ENCODE measurements around the gene MFAP2. TPM values are rescaled to one million over a fixed set of nuclear protein-coding genes. Genes with fewer than 3 reads are reported as not detected.

The MFAP2 gene
- total RNA-seq, 1 donor from 2014 or later: 260 TPM

DNA sequence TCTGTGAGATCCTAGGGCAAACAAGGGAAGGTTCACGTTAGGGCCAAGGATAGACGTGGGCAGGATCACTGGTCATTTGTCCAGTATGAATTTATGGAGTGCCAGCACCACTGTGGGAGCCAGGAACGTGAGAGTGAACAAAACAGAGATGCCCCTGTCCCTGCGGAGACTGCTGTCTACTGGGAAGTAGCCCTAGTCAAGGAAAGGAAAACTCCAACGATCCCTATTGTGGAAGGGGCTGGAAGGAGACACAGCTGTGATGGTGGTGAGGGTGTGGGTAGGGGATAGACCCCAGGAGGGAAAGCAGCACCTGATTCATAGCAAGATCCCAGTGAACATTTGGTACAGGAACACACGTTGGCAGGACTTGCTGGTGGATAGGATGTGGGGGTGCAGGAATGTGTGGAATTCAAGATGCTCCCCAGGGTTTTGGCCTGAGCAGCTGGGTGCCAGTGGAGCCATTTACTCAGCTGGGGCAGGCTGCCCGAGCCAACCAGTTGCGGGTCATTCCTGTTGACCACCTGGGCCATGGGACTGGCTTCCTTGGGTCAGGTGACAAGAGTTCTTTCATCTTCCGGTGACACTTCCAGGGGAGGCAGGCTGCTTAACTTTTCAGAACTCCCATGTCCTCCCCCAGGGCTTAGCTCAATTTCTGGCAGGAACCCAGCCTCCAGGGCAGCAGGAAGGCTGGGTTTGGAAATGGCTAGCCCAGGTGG lies 32.5 kb upstream of the MFAP2 start:
- H3K27me3 Mint-ChIP-seq (ENCODE audit: low read depth): no peaks in the 10 kb centered on the region
- H3K4me1 Mint-ChIP-seq (ENCODE audit: low read depth): peaks cover 62% of the 10 kb centered on the region
- H3K9me3 Mint-ChIP-seq (ENCODE audit: low read depth): no peaks in the 10 kb centered on the region
- TF ChIP-seq, protein P1, sequence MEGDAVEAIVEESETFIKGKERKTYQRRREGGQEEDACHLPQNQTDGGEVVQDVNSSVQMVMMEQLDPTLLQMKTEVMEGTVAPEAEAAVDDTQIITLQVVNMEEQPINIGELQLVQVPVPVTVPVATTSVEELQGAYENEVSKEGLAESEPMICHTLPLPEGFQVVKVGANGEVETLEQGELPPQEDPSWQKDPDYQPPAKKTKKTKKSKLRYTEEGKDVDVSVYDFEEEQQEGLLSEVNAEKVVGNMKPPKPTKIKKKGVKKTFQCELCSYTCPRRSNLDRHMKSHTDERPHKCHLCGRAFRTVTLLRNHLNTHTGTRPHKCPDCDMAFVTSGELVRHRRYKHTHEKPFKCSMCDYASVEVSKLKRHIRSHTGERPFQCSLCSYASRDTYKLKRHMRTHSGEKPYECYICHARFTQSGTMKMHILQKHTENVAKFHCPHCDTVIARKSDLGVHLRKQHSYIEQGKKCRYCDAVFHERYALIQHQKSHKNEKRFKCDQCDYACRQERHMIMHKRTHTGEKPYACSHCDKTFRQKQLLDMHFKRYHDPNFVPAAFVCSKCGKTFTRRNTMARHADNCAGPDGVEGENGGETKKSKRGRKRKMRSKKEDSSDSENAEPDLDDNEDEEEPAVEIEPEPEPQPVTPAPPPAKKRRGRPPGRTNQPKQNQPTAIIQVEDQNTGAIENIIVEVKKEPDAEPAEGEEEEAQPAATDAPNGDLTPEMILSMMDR (IDR thresholded peaks at IDR 0.05): no peak
- no peak overlapping the region for H3K4me3 Mint-ChIP-seq (ENCODE audit: unreplicated experiment)
- H3K27ac Mint-ChIP-seq (ENCODE audit: unreplicated experiment): peak overlapping the region; percentile 81
- DNase-seq (ENCODE audit: low spot score): peak; percentile 65
- peaks cover 1% of the 10 kb centered on the region for H3K36me3 Mint-ChIP-seq (ENCODE audit: low read depth)

DNA sequence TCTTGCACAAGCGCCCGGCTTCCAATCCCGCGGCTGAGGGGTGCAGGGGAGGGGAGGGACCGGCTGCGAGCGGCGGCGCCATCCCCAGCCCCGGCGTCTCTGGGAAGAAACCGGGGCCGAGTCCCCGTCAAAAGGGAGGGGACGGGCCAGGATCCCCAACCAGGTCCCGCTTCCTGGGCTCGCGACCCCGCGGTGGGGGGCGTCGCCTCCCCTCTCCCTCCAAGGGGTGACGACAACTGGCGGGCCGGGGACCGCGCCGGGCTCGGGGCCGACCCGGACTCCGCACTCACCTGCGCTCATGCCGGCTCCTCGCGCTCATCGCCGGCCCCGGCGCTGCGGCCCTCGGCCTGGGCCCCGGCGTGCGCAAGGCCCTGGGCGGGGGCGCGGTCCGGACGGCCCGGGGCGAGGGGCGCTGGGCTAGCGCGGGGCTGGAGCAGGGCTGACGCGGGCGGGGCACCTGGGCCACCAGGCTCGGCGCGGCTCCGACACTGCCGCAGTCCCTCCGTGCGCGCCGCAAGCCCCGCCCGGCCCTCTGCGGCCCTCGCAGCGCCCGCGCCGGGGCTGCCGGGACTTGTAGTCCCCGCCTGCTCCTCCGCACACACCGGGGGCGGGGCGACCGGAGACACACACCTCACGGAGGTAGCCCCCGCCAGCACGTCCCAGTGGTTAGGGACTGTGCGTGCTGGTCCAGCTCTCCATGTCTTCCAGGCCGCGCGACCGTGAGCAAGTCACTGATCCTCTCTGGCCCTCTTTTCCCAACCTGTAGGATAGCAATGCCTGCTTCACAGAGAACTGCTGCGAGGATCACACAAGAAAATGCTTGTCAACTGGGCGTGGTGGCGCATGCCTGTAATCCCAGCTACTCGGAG lies 31.3 kb upstream of the MFAP2 start, which contains the start of gene ATP13A2:
TSS of gene ATP13A2 (minus strand) at position 490 of the 869 bp plus-strand sequence. CDS start at position 300, 190 bp downstream.
- DNase-seq (ENCODE audit: low spot score): peak; percentile 91
- H3K4me3 Mint-ChIP-seq (ENCODE audit: unreplicated experiment): peak within 1 kb of the TSS; percentile 77
- TF ChIP-seq, protein P1 (IDR thresholded peaks at IDR 0.05): no peak
- no peaks in the 10 kb centered on the region for H3K27me3 Mint-ChIP-seq (ENCODE audit: low read depth)
- no peaks in the 10 kb centered on the region for H3K36me3 Mint-ChIP-seq (ENCODE audit: low read depth)
- peak within 1 kb of the TSS; percentile 81 for H3K27ac Mint-ChIP-seq (ENCODE audit: unreplicated experiment)
- no peaks in the 10 kb centered on the region for H3K9me3 Mint-ChIP-seq (ENCODE audit: low read depth)
- H3K4me1 Mint-ChIP-seq (ENCODE audit: low read depth): peaks cover 62% of the 10 kb centered on the region

DNA sequence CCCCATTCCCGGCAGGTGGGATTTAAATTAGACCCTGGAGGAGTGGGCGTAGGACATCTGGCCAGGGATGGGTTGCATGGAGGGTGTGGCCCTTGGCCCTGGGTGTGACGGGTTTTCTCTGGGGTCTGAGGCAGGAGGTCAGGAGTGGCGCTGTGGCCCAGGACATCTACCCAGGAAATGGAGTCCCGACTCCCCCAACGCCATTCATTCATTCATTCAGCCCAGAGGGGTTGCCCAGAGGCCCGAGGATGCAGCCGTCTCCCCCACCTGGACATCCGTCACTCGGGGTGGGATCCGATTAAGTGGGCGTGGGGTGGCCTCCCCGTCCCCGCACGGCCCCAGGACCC lies 30.6 kb upstream of the MFAP2 start:
- no peak for DNase-seq (ENCODE audit: low spot score)
- Mint-ChIP-seq H3K4me3 (ENCODE audit: unreplicated experiment) (peak overlapping the region; percentile 77), H3K9me3 (ENCODE audit: low read depth) (no peaks in the 10 kb centered on the region), H3K27ac (ENCODE audit: unreplicated experiment) (peak overlapping the region; percentile 41), H3K4me1 (ENCODE audit: low read depth) (peaks cover 56% of the 10 kb centered on the region), H3K27me3 (ENCODE audit: low read depth) (no peaks in the 10 kb centered on the region), H3K36me3 (ENCODE audit: low read depth) (peaks cover 2% of the 10 kb centered on the region)
- TF ChIP-seq, protein P1 (IDR thresholded peaks at IDR 0.05): no peak

DNA sequence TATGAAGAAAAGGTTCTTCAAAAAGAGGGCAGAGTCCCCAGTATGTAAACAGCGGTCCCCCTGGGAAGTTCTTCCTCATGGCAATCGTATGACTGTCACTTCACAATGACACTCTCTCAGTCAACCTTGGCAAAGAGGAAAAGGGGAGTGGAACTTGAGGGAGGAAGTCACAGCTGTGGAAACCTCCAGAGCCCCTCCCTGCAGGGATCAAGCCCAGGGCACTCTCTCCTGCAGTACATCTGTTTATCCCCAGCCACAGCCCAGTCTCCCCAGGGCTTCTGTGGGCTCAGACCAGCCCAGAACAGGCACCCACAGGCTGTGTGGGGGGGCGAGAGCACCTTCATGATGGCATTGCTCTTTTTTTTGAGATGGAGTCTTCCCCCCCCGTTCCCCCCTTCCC lies 29.3 kb upstream of the MFAP2 start:
- Mint-ChIP-seq H3K36me3 (ENCODE audit: low read depth) (peaks cover 2% of the 10 kb centered on the region), H3K27ac (ENCODE audit: unreplicated experiment) (no peak overlapping the region), H3K9me3 (ENCODE audit: low read depth) (no peaks in the 10 kb centered on the region), H3K4me3 (ENCODE audit: unreplicated experiment) (no peak overlapping the region), H3K4me1 (ENCODE audit: low read depth) (peaks cover 44% of the 10 kb centered on the region), H3K27me3 (ENCODE audit: low read depth) (no peaks in the 10 kb centered on the region)
- peak; percentile 65 for DNase-seq (ENCODE audit: low spot score)
- TF ChIP-seq, protein P1 (IDR thresholded peaks at IDR 0.05): no peak

DNA sequence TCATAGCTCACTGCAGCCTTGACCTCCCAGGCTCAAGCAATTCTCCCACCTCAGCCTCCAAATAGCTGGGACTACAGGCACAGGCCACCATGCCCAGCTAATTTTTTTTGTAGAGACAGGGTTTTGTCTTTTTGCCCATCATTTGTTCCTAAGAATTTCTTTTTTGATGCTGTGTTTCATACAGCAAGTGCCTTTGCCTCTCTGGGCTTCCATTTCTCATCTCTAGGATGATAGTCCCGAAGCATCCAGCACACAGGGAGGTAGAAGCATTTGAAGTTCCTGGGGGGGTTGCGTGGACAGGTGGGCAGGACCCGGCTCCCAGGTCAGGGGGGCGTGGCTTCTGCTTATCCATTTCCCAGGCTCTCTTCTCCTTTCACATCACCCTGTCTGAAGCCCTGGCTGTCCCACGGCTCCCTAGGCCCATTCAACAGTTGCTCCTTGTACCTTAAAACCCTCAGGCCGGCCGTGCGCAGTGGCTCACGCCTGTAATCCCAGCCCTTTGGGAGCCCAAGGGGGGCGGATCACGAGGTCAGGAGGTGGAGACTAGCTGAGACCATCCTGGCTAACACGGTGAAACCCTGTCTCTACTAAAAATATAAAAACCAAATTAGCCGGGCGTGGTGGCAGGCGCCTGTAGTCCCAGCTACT lies 27.9 kb upstream of the MFAP2 start:
- TF ChIP-seq, protein P1 (IDR thresholded peaks at IDR 0.05): no peak
- no peak for DNase-seq (ENCODE audit: low spot score)
- no peaks in the 10 kb centered on the region for H3K9me3 Mint-ChIP-seq (ENCODE audit: low read depth)
- H3K4me1 Mint-ChIP-seq (ENCODE audit: low read depth): peaks cover 44% of the 10 kb centered on the region
- no peak overlapping the region for H3K27ac Mint-ChIP-seq (ENCODE audit: unreplicated experiment)
- no peak overlapping the region for H3K4me3 Mint-ChIP-seq (ENCODE audit: unreplicated experiment)
- H3K36me3 Mint-ChIP-seq (ENCODE audit: low read depth): peaks cover 8% of the 10 kb centered on the region
- no peaks in the 10 kb centered on the region for H3K27me3 Mint-ChIP-seq (ENCODE audit: low read depth)

Data from chondrocyte (in vitro differentiated cells).